Naive thymus-derived CD4-positive, alpha-beta T cell (primary cell): ENCODE measurements around the gene MAGED1. TPM values are rescaled to one million over a fixed set of nuclear protein-coding genes. Genes with fewer than 3 reads are reported as not detected.

Experiments used
- ATAC-seq: fragments of 150-1000 bp; cut with Tn5 transposase; 2 replicates; pipeline ENCODE4 v1.10.0; 2021; ENCODE audit warnings: mild to moderate bottlenecking, moderate library complexity
- CTCF ChIA-PET: fragments of 350-600 bp; sonication (Branson Sonifier 250); formaldehyde crosslinking; loops from one replicate; lab custom pipeline; 2021; ENCODE audit warnings: antibody characterized with exemption; lab: Charles Lee
- POLR2A ChIA-PET: fragments of 350-600 bp; sonication (Branson Sonifier 250); formaldehyde crosslinking; loops from one replicate; lab custom pipeline; 2021; ENCODE audit warnings: antibody characterized with exemption, inconsistent platforms; lab: Charles Lee
- DNase-seq, 9 donors: peaks; one replicate each; pipeline versions ENCODE4 v3.0.0 to v3.0.0-alpha.2; 2020 to 2022; ENCODE audit warnings: mixed read lengths in 1 of 9
- H3K27ac ChIP-seq: one replicate; pipeline ENCODE4 v1.7.0; 2013; ENCODE audit warnings: mild to moderate bottlenecking, low read depth, low read length, moderate library complexity
- H3K27me3 ChIP-seq, 2 donors: one replicate each; pipeline ENCODE4 v1.7.0; 2013; ENCODE audit warnings: low read length in 2 of 2, mild to moderate bottlenecking in 2 of 2, moderate library complexity in 2 of 2; ENCODE audit not compliant: control insufficient read depth in 2 of 2, insufficient read depth in 2 of 2
- H3K36me3 ChIP-seq, 3 experiments: 1 replicate in 2 of 3; 2 replicates in 1 of 3; pipeline ENCODE4 v1.7.0; 2013; ENCODE audit warnings: low read length in 3 of 3, mild to moderate bottlenecking in 3 of 3, moderate library complexity in 1 of 3; ENCODE audit not compliant: insufficient read depth in 3 of 3, control insufficient read depth in 2 of 3
- H3K4me1 ChIP-seq, 2 donors: one replicate each; pipeline ENCODE4 v1.7.0; 2013; ENCODE audit warnings: low read length in 2 of 2, mild to moderate bottlenecking in 2 of 2, moderate library complexity in 1 of 2; ENCODE audit not compliant: control insufficient read depth in 2 of 2, insufficient read depth in 2 of 2
- H3K4me3 ChIP-seq: 2 replicates; pipeline ENCODE4 v1.7.0; 2013; ENCODE audit warnings: mild to moderate bottlenecking, low read length
- H3K9me3 ChIP-seq, 3 experiments: 1 replicate in 2 of 3; 2 replicates in 1 of 3; pipeline ENCODE4 v1.7.0; 2013; ENCODE audit warnings: low read length in 3 of 3; ENCODE audit not compliant: control insufficient read depth in 2 of 3
- H3K27ac Mint-ChIP-seq, 9 donors: one replicate each; pipeline ENCODE4 v1.8.0; 2020 to 2022; ENCODE audit warnings: mixed read lengths in 9 of 9, mild to moderate bottlenecking in 8 of 9, moderate library complexity in 5 of 9, inconsistent platforms in 2 of 9
- H3K27me3 Mint-ChIP-seq, 5 donors: one replicate each; pipeline ENCODE4 v1.8.0; 2021 to 2022; ENCODE audit warnings: mixed read lengths in 5 of 5, mild to moderate bottlenecking in 1 of 5
- H3K36me3 Mint-ChIP-seq, 5 donors: one replicate each; pipeline ENCODE4 v1.8.0; 2020 to 2022; ENCODE audit warnings: mixed read lengths in 5 of 5, mild to moderate bottlenecking in 3 of 5, inconsistent platforms in 1 of 5
- H3K4me1 Mint-ChIP-seq, 7 donors: one replicate each; pipeline ENCODE4 v1.8.0; 2020 to 2022; ENCODE audit warnings: mixed read lengths in 7 of 7, mild to moderate bottlenecking in 3 of 7, inconsistent platforms in 1 of 7
- H3K4me3 Mint-ChIP-seq, 10 donors: one replicate each; pipeline ENCODE4 v1.8.0; 2020 to 2022; ENCODE audit warnings: mild to moderate bottlenecking in 10 of 10, mixed read lengths in 10 of 10, moderate library complexity in 6 of 10, inconsistent platforms in 2 of 10
- H3K9me3 Mint-ChIP-seq, 11 donors: one replicate each; pipeline ENCODE4 v1.8.0; 2020 to 2022; ENCODE audit warnings: mixed read lengths in 11 of 11, mild to moderate bottlenecking in 4 of 11, inconsistent platforms in 1 of 11, moderate library complexity in 1 of 11
- intact Hi-C, 2 donors: fragments of 100-400 bp; cut with micrococcal nuclease; formaldehyde crosslinking; loops; one replicate each; pipeline ENCODE4 v1.15.1; 2023
- polyA plus RNA-seq, 2 donors: library from polyadenylated mRNA; unstranded; fragments of 300-500 nt; fragmentation: Illumina TruSeq; gene quantifications; one replicate each; pipeline ENCODE4 v1.2.3, GENCODE V29; 2021
- total RNA-seq, 6 experiments: library from RNA in 5 of 6; stranded (reverse) in 5 of 6; gene quantifications; 1 replicate in 5 of 6; 2 replicates in 1 of 6; pipeline ENCODE4 v1.2.3 and lab custom pipeline; 2021 to 2026

The MAGED1 gene
- total and polyA plus RNA-seq, 7 experiments from 2014 or later = 26.3 to 61.7 (median 35.0) TPM

- Histone ChIP-seq H3K4me3 (no peak overlapping the region), H3K36me3 (peaks cover 0 to 4% (median 0%) of the 10 kb centered on the region in 3 experiments), H3K27me3 (no peaks in the 10 kb centered on the region), H3K27ac (no peak overlapping the region), H3K4me1 (no peaks in the 10 kb centered on the region), H3K9me3 (no peaks in the 10 kb centered on the region)
- H3K36me3 Mint-ChIP-seq = peaks cover 0 to 18% (median 6%) of the 10 kb centered on the region in 5 donors
- CTCF ChIA-PET = no interaction called here
- POLR2A ChIA-PET = no interaction called here
- H3K4me1 Mint-ChIP-seq = peaks cover 0 to 13% (median 6%) of the 10 kb centered on the region in 7 donors
- no peak for DNase-seq
- H3K9me3 Mint-ChIP-seq = peaks cover 0 to 2% (median 0%) of the 10 kb centered on the region in 11 donors
- intact Hi-C loops = no loop called here
- H3K4me3 Mint-ChIP-seq = no peak overlapping the region
- no peak overlapping the region for H3K27ac Mint-ChIP-seq
- no peaks in the 10 kb centered on the region for H3K27me3 Mint-ChIP-seq
- no peak for ATAC-seq
Measured at GRCh38 chrX:51905711-51906110, 12.3 kb downstream of the MAGED1 start.

- CTCF ChIA-PET = no interaction called here
- peaks cover 0 to 12% (median 4%) of the 10 kb centered on the region in 5 donors for H3K27me3 Mint-ChIP-seq
- H3K9me3 Mint-ChIP-seq = peaks cover 0 to 13% (median 0%) of the 10 kb centered on the region in 11 donors
Measured at GRCh38 chrX:51917604-51918003, 24.2 kb downstream of the MAGED1 start.

GRCh38 chrX:51922561-51922960, 29.1 kb downstream of the MAGED1 start:
- Mint-ChIP-seq H3K27me3 (peaks cover 0 to 12% (median 4%) of the 10 kb centered on the region in 5 donors), H3K4me3 (no peak overlapping the region), H3K4me1 (peaks cover 0 to 6% (median 0%) of the 10 kb centered on the region in 7 donors), H3K27ac (no peak overlapping the region), H3K9me3 (no peaks in the 10 kb centered on the region), H3K36me3 (no peaks in the 10 kb centered on the region)
- no peak for ATAC-seq
- ChIA-PET CTCF (no interaction called here), POLR2A (no interaction called here)
- no peak overlapping the region for H3K27ac ChIP-seq
- no peak overlapping the region for H3K4me3 ChIP-seq
- H3K9me3 ChIP-seq = no peaks in the 10 kb centered on the region
- no peak for DNase-seq
- H3K36me3 ChIP-seq = no peaks in the 10 kb centered on the region
- no peaks in the 10 kb centered on the region for H3K27me3 ChIP-seq
- intact Hi-C loops = no loop called here
- H3K4me1 ChIP-seq = no peaks in the 10 kb centered on the region

More at GRCh38 chrX:51917604-51918003, 24.2 kb downstream of the MAGED1 start:
- Histone ChIP-seq H3K4me3 (no peak overlapping the region), H3K4me1 (no peaks in the 10 kb centered on the region), H3K9me3 (no peaks in the 10 kb centered on the region), H3K27me3 (no peaks in the 10 kb centered on the region), H3K36me3 (no peaks in the 10 kb centered on the region), H3K27ac (no peak overlapping the region)
- intact Hi-C loops = no loop called here
- peaks cover 0 to 7% (median 0%) of the 10 kb centered on the region in 7 donors for H3K4me1 Mint-ChIP-seq
- no peak overlapping the region for H3K27ac Mint-ChIP-seq
- POLR2A ChIA-PET = no interaction called here
- DNase-seq = no peak
- no peak overlapping the region for H3K4me3 Mint-ChIP-seq
- ATAC-seq = no peak
- peaks cover 0 to 6% (median 0%) of the 10 kb centered on the region in 5 donors for H3K36me3 Mint-ChIP-seq

- Histone ChIP-seq H3K9me3 (no peaks in the 10 kb centered on the region), H3K36me3 (no peaks in the 10 kb centered on the region), H3K27ac (no peak overlapping the region), H3K27me3 (no peaks in the 10 kb centered on the region), H3K4me3 (no peak overlapping the region), H3K4me1 (no peaks in the 10 kb centered on the region)
- POLR2A ChIA-PET = no interaction called here
- H3K4me1 Mint-ChIP-seq = no peaks in the 10 kb centered on the region
- H3K4me3 Mint-ChIP-seq = no peak overlapping the region
- DNase-seq = no peak
- peaks cover 0 to 11% (median 5%) of the 10 kb centered on the region in 5 donors for H3K27me3 Mint-ChIP-seq
- H3K9me3 Mint-ChIP-seq = peaks cover 0 to 6% (median 0%) of the 10 kb centered on the region in 11 donors
- intact Hi-C loops = no loop called here
- H3K27ac Mint-ChIP-seq = no peak overlapping the region
- no peak for ATAC-seq
- CTCF ChIA-PET = no interaction called here
- no peaks in the 10 kb centered on the region for H3K36me3 Mint-ChIP-seq
Measured at GRCh38 chrX:51931566-51932150, 38.2 kb downstream of the MAGED1 start.

Other genes with a start within 250 kb of the MAGED1 start
- gene CENPVL2, start 210.8 kb upstream of the MAGED1 start, total RNA-seq = not detected
- not detected for gene CENPVL2, start 210.8 kb upstream of the MAGED1 start, polyA plus RNA-seq
- gene CENPVL1, start 183.1 kb upstream of the MAGED1 start, total RNA-seq = not detected
- not detected for gene CENPVL1, start 183.1 kb upstream of the MAGED1 start, polyA plus RNA-seq
- 10 to 100 TPM in 3 of 5 experiments, 1 to 10 TPM in 2; 5.0 to 14.5 (median 13.1) TPM for gene GSPT2, start 150.2 kb upstream of the MAGED1 start, total RNA-seq
- 10 to 100 TPM in 1 of 2 donors, 1 to 10 TPM in 1; 8.9 to 12.1 TPM for gene GSPT2, start 150.2 kb upstream of the MAGED1 start, polyA plus RNA-seq
- gene MAGED4B, start 175.6 kb downstream of the MAGED1 start, total RNA-seq = 1 to 10 TPM in 3 of 5 experiments, not detected in 2; 1.4 to 2.4 (median 2.3) TPM
- gene MAGED4B, start 175.6 kb downstream of the MAGED1 start, polyA plus RNA-seq = under 1 TPM; 0.18 to 0.41 TPM